GM21360 (cell line): ENCODE results near the gene TMA16.
"Not testable (repeated sequence)": the region's sequence is repeated elsewhere in the genome, so short reads cannot be mapped to it uniquely, and the experiment has no call there.

Experiments used
- ATAC-seq: cut with Tn5 transposase; IDR thresholded peaks from one replicate; pipeline ENCODE4 v1.9.1; 2021; ENCODE audit warnings: mild to moderate bottlenecking, moderate library complexity; ENCODE audit not compliant: unreplicated experiment

TMA16 gene

DNA sequence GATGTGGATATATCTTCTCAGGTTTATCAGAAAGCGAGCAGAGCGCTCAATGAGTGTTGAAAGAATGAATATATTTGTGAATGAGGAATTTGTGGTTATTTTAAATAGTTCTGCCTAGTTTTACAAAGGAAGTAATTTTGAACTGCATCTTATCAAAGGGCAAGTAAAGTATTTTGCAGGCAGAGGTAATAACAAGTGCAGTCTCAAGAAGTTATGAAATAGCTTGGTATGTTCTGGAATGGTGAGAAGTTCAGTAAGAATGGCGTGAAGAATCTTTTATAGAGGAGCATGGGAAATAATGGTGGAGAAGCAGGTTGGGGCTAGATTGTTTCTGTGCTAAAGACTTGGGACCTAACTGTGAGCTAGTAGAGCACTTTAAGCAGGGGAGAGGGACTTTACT, 10.9 kb downstream of the TMA16 start:
- ATAC-seq: no peak

DNA sequence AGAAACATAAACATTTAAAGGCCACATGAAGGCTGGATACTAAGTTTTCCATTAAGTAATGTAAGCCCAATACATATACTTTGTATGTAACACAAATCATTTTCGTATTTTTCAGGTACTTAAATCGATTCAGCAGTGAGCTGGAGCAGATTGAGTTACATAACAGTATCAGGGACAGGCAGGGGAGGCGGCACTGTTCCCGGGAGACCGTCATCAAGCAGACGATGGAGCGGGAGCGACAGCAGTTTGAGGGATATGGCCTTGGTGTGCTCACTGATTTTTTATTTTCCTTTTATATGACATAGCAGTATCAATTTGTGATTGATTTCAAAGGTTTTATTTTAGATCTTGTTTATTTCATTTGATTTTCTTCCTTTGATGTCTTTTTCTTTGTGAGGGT, 20.7 kb downstream of the TMA16 start:
- no peak for ATAC-seq

DNA sequence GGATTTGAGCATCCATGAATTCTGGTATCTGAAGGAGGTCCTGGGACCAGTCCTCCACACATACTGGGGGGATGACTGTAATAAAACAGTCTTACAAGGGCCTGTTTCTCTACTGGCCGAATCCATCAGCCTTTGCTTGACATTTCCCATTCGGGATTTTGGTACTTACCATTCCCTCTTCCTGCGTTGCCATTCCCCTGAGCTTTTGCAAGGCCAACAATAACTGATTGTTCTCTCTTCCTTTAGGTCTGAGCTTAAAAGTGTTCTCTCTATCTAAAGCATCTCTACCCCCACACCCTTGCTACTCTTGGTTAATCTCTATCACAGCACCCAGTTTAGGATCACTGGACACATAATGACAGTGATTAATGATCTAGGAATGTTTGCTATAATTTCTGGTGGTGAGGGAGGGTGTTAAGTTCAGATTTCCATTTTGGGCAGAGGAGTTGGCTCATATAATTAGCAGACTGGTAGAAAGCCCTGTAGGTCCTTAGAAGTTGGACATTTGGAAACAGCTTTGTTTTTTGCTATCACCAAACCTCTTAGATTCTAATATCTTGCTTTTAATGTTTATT, 29.4 kb downstream of the TMA16 start:
- ATAC-seq: no peak

DNA sequence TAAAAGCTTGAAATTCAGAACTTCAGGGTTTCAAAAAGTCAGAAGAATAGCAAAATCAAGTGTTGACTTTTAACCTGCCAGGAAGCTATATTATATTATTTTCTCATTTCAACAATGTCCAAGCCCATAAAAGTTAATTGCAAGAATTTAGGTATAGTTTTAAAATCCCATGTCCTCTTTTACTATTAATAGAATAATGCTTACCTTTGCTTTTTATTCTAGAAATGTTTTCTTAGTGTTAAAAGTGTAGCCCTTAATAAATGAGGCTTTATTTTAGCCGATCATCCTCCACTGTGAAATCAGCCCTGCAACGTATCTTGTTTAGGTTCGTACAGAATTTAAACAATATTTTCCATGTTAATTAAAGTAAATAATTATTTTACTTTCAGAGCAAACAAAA, 31.5 kb downstream of the TMA16 start:
- no peak for ATAC-seq

DNA sequence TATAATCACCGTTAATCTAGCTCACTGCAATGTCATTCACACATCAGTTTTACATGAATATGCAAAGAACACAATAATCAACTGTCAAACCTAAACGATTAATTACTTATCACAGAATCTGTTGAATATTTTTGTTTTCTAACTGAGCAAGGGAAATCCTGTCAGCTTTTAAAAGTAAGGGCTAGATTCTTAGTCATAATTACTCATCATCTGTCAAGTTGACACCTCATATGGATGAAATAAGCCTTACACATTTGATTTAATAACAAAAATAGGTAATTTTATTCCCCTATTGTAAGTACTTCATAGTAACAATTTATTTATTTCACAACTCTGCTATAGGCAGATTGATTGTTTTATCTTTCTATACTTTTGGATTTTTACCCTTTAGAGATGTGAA, 32.7 kb downstream of the TMA16 start:
- no peak for ATAC-seq

DNA sequence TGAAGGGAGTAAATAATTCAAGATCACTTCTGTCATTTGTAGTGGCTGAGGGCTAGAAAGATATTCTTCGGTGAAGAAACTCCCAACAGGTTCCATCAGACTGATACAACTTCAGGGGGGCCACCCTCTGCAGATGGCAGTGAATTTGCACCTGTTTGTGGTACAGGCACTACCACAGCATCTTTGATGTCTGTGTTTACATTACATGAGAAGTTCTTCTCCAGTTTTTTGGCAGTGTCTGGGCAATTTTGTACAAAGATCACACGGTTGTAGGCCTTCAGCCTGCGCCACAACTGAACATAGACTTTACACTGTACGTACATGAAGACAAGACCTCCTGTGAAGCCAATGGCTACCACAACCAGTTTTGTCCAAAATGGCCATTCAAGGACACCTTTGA, 34.2 kb downstream of the TMA16 start:
- ATAC-seq: no peak

DNA sequence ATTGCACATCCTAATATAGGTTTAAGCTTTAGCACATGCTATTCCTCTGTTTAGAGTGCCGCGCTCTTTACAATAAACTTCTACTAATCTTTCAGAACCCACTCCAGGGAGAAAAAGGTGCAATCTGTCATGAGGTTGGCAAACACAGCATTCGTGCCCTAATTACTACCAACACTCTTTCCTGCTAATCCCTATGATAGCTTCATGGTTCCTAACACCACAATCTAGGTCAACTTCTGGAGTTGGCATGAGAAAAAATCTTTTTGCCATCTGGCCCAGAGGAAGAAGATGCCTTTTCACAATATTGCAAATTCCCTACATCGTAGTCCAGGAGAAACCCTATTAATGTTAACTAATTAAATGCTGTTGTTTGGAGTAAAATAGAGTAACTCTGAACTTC, 39.6 kb downstream of the TMA16 start:
- ATAC-seq: no peak

DNA sequence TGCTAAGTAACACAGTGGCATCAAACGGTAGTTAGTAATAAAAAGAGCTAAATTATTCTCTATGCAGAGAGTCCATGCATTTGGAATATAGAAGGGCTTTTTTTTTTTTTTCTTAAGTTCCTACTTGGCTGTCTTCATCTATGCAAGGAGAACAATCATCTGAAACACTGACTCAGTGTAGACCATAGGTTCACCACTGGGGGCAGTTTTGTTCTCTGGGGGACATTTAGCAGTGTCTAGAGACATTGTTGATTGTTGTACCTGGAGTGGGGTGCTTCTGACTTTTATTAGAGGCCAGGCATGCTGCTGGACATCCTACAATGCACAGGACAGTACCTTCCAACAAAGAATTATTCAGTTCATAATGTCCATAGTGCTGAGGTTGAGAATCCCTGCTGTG, 41.2 kb downstream of the TMA16 start:
- ATAC-seq: no peak

DNA sequence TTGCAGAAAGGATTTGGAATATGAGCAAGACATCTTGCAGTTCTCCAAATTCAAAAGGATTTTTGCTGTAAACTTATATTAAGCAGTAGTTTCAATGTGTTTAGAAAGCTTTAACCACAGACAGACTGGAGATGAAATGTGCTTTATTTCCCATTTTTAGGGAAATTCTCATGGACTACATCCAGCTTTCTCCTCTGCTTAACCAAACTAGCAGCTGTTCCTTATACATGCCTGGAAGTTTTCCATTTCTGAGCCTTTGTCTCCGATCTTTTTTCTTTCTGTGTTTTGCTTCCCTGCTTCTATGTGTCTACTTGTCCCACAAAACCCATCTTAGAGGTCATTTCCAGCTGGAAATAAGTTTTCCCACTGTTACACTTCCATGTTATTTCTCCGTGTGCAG, 41.6 kb downstream of the TMA16 start:
- no peak for ATAC-seq

DNA sequence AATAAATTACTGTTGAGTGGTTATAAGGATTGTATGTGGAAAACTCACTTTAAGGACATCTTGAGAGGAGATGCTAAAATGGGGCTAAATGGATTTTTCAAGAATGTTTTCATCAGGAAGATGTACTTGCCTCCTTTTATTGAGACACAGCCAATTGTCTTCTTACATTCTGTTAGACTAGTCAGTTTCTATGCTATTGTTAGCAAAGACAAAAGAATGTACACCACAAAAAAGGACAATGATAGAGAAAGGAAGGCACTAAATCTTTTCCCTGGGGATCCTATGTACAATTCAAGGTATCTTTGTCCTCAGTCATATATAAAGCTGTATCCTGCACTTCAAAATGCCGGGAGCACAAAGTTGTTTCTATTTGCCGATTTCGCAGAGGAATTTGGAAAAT, 42.6 kb downstream of the TMA16 start:
- no peak for ATAC-seq

DNA sequence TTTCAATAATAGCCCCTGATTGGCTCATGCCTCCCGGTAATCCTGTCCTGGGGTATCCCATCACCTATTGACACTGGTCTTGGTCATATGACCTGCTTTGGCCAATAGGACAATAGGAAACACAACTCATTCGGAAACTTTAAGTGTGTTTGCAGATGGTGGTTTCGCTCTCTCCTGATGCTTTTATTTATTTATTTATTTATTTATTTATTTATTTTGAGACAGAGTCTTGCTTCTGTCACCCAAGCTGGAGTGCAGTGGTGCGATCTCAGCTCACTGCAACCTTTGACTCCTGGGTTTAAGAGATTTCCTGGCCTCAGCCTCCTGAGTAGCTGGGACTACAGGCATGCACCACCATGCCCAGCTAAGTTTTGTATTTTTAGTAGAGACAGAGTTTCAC, 44.3 kb downstream of the TMA16 start:
- ATAC-seq: not testable (repeated sequence)

DNA sequence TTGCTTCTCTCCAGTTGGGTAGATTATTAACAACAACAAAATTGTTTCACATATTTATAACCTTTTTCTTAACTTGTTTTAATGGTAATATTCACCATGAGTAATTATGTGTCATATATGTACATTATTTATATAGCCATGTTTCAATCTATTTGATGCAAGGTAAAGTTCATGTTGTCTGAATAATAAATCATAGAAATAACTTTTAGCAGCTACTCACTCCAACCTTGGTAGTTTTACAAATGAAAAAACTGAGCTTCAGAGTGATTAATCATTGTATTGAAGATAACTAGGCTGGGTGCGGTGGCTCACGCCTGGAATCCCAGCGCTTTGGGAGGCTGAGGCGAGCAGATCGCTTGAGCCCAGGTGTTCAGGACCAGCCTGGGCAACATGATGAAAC, 46.0 kb downstream of the TMA16 start:
- no peak for ATAC-seq

DNA sequence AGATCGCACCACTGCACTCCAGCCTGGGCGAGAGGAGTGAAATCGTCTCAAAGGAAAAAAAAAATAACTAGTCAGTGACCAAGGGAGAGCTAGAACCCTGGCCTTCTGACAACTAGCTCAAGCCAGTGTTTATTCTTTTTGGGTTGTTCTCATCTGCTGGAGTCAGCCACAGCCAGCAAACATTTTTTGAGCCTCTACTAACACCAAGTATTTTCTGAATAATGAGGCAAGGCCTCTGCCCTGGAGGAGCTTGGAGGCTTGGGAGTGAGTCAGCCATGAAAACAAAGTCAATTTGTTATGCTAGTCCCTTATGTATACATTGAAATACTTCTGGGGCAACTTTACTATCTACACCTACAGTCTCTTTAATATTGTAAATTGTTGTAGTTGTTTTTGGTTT, 46.5 kb downstream of the TMA16 start:
- no peak for ATAC-seq

DNA sequence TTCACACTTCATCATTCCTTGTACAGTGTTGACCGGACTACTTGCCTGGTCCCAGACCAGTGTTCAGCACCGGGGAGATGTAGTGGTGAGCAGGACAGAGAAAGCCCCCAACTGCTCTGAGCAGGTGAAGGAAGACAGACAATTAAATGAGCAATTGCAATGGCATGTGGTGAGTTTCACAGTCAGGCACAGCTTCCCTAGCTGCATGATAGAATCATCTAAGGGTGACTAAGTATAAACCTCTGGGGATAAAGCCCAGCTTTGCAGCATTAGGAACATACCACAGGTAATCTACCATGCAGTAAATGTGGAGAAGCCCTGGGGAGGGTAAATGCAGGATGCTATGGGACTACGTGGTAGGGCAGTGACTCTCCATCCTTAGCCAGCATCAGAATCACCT, 47.8 kb downstream of the TMA16 start:
- no peak for ATAC-seq

DNA sequence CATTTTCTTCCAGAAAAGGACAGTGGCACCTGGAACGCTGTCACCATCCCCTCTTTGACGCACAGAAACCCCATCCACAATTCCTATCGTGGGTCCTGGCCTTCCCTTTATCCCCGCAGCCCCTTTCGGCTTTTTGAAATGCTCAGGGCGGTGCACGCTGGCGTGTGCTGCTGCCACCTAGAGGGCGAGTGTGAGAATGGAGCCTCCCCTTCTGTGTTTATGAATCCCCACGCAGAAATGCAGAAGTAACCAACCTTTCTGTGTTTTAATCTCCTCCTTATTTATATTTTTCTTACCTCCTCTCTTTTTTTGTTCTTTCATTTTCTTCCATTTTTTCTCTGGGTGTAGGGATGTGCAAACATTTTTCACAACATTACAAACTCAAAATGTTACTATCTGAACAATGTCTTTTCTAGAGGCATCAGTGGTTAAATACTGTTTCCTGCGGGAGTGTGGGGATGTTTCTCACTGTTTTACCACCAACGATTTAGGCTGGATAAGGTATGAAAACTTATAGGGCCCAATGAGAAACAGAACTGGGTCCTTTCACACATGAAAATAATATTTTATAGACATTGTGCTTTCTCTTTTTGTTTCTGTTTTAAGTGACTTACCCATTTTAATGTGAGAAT, 50.0 kb downstream of the TMA16 start:
- ATAC-seq: peak; percentile 86

DNA sequence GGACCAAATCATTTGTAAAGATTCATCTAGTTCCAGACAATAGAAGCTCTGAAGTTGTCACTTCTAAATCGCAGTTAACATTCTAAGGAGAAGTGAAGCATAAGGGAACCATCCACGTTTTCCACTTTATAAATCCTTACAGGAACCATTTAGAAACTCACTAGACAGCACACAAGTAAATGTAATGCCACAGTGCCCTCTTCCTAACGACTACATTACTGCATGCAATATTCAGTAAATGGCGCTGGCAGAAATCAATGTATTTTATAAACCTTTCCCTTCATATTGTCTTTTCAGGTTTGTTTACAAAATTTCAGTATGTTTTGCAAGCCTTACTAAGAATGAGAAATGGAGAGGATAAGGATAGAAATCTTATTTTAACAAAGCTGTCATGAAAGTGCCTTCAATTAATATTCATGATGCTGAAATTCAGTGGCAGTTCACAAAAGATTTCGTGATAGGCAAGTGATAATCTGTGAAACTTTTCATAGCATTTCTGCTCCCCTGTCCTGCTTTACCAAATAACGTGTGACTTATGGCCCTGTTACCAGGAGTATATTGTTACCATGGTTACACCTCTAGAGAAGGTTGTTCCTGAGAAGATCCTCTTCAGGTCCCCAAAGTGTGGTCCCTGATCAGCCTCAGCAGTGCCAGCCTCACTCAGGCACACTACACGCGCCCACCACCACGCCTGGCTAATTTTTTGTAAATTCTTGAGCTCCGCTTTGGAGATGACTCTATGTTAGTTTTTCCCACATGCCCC, 54.2 kb downstream of the TMA16 start:
- peak; percentile 37 for ATAC-seq

DNA sequence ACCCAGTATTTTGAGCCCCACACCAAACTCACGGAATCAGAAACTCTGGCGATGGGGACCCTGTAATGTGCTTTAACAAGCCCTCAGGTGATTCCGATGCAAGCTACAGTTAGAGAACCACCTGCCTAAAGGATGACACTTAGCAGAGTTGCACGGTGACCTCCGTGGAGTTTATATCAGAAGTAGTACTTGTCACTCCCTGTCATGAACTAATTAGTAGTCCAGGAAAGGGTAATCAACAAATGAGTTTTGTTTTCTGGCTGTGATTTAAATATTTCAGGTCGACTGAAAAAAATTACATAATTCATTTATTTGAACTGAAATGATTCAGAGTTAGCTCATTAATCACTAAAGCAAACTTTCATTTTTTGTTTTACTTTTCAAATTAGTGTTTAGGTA, 56.4 kb downstream of the TMA16 start:
- ATAC-seq: no peak

DNA sequence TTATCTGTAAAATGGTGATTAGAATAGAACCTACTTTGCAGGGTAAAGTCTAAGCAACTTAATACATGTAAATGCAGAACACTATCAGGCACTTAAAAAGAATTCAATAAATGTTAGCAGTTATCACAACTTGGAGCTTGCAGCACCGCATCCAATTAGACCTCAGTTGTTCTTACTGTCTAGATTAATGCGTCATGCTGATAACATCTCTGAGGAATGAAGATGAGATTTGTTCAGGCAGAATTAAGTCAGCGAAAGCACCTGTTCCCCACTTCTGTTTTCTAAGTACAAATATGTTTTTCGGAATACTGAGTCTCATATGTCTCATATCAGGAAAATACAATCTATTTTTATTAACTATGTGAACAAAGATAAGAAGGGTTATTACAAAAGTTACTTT, 58.7 kb downstream of the TMA16 start:
- ATAC-seq: no peak

DNA sequence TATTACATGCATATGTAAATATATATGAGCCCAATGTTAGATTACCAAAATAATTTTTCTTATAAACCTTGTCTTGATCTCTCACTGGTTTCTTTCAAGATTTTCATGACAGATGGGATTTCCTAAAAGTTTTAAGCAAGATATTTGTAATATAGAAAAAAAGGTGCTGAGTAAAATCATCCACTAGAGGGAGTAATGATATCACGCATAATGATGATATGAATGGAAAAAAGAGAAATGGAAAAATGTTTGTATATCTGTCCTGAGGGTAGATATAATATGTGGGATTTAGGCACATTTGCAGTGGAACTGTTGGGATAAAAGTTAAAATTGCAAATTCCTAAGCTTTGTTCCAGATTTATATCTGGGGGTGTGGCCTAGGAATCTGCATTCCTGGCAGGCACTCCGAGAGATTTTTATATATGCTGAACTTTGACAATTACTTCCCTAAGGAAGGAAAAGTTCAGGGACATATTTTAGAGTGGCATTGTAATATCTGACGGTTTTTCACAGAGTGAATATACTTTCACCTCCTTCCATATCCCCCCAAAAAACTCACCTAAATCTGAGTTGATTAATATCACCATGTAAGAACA, 60.5 kb downstream of the TMA16 start:
- ATAC-seq: no peak

DNA sequence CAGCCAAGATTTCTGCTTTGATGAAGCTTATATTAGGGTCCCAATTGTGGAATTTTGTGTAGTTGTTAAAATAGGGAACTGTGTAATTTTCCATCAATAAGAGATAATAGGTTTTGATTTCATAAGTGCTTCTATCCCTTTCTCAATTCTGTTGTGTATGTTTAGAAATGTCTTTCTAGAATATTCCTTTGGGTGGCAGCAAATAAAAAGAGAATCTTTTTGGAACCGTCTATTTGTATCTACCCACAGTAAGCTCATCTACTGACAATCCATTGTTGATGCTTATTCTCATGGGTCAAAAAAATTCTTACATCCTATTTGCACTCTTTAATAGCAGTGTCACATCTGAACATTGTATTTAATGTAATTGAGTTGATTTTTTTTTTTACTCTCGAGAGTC, 61.7 kb downstream of the TMA16 start:
- peak; percentile 40 for ATAC-seq

DNA sequence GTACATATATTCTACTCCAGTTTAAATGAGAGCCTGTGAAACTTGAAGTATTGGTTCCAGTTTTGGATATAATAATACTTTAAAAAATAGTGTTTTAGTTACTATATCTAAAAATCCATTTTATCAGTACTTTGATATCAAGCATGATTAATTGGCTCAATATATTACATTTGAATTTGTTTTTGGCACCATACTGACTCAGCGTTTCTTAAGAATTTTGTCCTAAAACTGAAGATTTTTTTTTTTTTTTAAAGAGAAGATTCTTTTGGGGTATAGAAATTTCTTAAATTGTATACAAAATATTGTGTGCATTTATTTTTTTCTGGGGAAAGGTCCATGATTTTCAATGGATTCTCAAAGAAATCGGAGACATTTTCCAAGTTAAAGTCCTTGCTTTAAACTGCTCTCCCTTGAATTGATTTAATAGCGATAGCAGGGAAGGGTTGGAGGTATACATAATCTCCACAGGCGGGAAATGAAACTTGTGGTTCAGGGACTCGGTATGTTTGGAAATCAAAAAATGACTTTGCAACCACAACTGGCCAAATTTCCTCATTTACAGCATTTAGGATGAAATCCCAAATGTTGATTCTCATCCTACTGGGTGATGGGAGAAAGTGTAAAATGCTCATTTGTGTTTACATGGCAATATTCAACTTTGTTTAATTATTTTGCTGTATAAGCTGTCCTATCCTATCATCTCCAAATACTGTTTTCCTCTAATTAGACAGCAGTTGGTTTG, 62.3 kb downstream of the TMA16 start:
- ATAC-seq: no peak
